ENCODE data around the gene TNS4. TPM values are rescaled to one million over a fixed set of nuclear protein-coding genes. Genes with fewer than 3 reads are reported as not detected.

Gene TNS4
- total RNA-seq, 1 donor from 2014 or later: 0.18 TPM

GRCh38 chr17:40499551-40500189 lies 1.8 kb downstream of the TNS4 start:
- DNase-seq: no peak
- POLR2A ChIA-PET: no interaction called here
- Mint-ChIP-seq H3K4me1 (peaks cover 2% of the 10 kb centered on the region), H3K4me3 (no peak overlapping the region), H3K27ac (no peak overlapping the region), H3K27me3 (peaks cover 14% of the 10 kb centered on the region), H3K36me3 (ENCODE audit: low read depth) (no peaks in the 10 kb centered on the region), H3K9me3 (no peaks in the 10 kb centered on the region)
- no peak for ATAC-seq (ENCODE audit: low read depth)
- intact Hi-C loops (cut with micrococcal nuclease): no loop called here
- no peak for TF ChIP-seq CTCF (IDR thresholded peaks at IDR 0.05)
- CTCF ChIA-PET: interaction anchor here (1.0 kb wide), 1 partner anchor 33 kb away, joined by 4 read pairs; no protein-coding TSS in a partner anchor

GRCh38 chr17:40498281-40499084 lies 2.9 kb downstream of the TNS4 start:
- peaks cover 2% of the 10 kb centered on the region for H3K4me1 Mint-ChIP-seq
- H3K9me3 Mint-ChIP-seq: no peaks in the 10 kb centered on the region
- intact Hi-C loops (cut with micrococcal nuclease): no loop called here
- TF ChIP-seq CTCF (IDR thresholded peaks at IDR 0.05): no peak
- DNase-seq: no peak
- ChIA-PET POLR2A (interaction anchor here (0.7 kb wide), 2 partner anchors 18 to 34 kb away, joined by 3 to 5 read pairs; no protein-coding TSS in a partner anchor), CTCF (interaction anchor here (0.8 to 1.7 kb wide), 2 partner anchors 22 to 35 kb away, joined by 3 to 4 read pairs; no protein-coding TSS in a partner anchor)
- ATAC-seq (ENCODE audit: low read depth): no peak
- peaks cover 14% of the 10 kb centered on the region for H3K27me3 Mint-ChIP-seq
- no peaks in the 10 kb centered on the region for H3K36me3 Mint-ChIP-seq (ENCODE audit: low read depth)
- no peak overlapping the region for H3K4me3 Mint-ChIP-seq
- no peak overlapping the region for H3K27ac Mint-ChIP-seq

GRCh38 chr17:40497695-40498094 lies 3.7 kb downstream of the TNS4 start:
- no peak for TF ChIP-seq CTCF (IDR thresholded peaks at IDR 0.05)
- DNase-seq: no peak
- intact Hi-C loops (cut with micrococcal nuclease): no loop called here
- H3K27ac Mint-ChIP-seq: no peak overlapping the region
- POLR2A ChIA-PET: interaction anchor here (0.6 to 0.7 kb wide), 2 partner anchors 35 to 178 kb away, joined by 3 read pairs; no protein-coding TSS in a partner anchor
- H3K4me1 Mint-ChIP-seq: peaks cover 2% of the 10 kb centered on the region
- peaks cover 14% of the 10 kb centered on the region for H3K27me3 Mint-ChIP-seq
- no peak overlapping the region for H3K4me3 Mint-ChIP-seq
- H3K9me3 Mint-ChIP-seq: no peaks in the 10 kb centered on the region
- no peak for ATAC-seq (ENCODE audit: low read depth)
- H3K36me3 Mint-ChIP-seq (ENCODE audit: low read depth): no peaks in the 10 kb centered on the region
- CTCF ChIA-PET: interaction anchor here (0.8 to 1.7 kb wide), 2 partner anchors 21 to 36 kb away, joined by 3 to 4 read pairs; no protein-coding TSS in a partner anchor

GRCh38 chr17:40496634-40497420 lies 4.6 kb downstream of the TNS4 start:
- no peaks in the 10 kb centered on the region for H3K36me3 Mint-ChIP-seq (ENCODE audit: low read depth)
- DNase-seq (no peak), ATAC-seq (ENCODE audit: low read depth) (no peak)
- intact Hi-C loops (cut with micrococcal nuclease): no loop called here
- no peak overlapping the region for H3K4me3 Mint-ChIP-seq
- H3K27me3 Mint-ChIP-seq: peaks cover 14% of the 10 kb centered on the region
- no peak for TF ChIP-seq CTCF (IDR thresholded peaks at IDR 0.05)
- H3K27ac Mint-ChIP-seq: no peak overlapping the region
- peaks cover 2% of the 10 kb centered on the region for H3K4me1 Mint-ChIP-seq
- ChIA-PET POLR2A (interaction anchor here (0.6 kb wide), 2 partner anchors 16 to 177 kb away, joined by 3 to 4 read pairs; no protein-coding TSS in a partner anchor), CTCF (interaction anchor here (1.5 to 1.7 kb wide), 2 partner anchors 37 to 63 kb away, joined by 3 to 4 read pairs; no protein-coding TSS in a partner anchor)
- H3K9me3 Mint-ChIP-seq: no peaks in the 10 kb centered on the region

Data from activated B cell treated with CpG ODN at 0.5 μM for 24 hours (primary cell).